NCI-H774 (cell line): ENCODE results near the gene AQP12A.
"Not testable (repeated sequence)": the region's sequence is repeated elsewhere in the genome, so short reads cannot be mapped to it uniquely, and the experiment has no call there.

Experiments
- DNase-seq: peaks from one replicate; lab custom pipeline; 2025; lab: John Stamatoyannopoulos, UW

AQP12A gene

DNA sequence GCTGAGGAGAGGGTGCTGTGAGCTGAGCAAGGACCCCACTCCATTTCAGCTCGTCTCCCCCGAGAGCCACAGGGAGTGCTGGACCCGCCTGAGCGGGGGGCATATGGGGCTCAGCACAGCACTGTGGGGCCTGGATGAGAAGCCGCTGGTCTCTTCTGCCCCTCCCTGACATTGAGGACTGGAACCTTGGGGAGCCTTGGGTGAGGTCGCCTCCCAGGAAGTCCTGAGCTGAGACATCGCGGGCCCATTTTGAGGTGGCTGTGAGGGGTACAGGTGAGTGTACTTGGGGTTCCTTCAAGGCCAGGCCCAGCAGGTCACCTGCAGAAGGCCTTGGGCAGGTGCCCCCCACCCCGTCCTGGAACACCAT lies 3.1 kb upstream of the AQP12A start:
- DNase-seq = no peak

DNA sequence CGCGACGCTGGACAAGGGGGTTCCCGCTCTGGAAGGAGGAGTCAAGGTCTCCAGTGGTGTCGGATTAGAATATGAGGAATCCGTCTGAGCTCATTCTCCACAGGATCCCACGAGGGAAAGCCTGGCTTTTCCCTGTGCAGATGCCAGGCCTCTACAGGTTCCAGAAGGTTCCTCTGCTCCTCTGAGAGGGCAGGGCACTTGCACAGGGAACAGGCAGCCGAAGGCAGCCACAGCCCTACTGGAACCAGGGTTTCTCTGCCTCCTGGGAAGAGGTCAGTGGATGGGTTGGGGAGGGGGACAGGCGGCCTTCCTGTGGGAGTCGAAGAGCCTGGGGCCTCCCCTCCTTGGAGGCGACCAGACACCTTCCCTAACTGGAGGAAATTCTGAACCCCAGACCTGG lies 1.7 kb upstream of the AQP12A start:
- DNase-seq = no peak

DNA sequence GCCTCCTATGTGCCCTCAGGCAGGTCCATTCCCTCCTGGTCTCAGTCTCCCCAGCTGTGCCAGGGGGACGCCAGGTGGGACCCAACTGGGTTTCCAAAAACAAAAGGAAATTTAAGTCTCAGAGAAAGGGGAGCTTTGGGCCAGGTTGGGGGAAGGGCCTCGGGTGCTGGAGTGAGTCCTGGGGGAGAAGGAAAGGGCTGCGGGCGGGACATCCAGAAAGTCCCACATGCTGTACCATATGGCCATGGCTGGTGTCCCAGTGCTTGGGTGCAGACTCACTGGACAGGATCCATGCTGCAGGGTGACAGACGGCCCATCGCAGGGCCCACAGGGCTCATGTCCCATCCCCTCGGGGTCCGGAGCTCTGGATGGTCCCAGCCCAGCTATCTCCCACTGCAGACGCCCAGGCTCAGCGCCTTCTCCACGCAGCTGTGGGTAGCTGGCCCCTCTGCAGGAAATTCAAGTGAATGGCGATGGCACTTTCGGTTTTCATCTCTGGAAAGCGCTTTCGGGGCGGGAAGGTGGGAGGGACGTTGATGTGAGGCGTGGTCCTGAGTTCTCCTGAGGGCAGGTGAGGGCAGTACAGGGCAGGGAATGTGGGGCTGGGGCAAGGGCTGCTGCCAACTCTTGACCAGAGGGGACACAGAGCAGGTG lies 1.1 kb upstream of the AQP12A start:
- not testable (repeated sequence) for DNase-seq

DNA sequence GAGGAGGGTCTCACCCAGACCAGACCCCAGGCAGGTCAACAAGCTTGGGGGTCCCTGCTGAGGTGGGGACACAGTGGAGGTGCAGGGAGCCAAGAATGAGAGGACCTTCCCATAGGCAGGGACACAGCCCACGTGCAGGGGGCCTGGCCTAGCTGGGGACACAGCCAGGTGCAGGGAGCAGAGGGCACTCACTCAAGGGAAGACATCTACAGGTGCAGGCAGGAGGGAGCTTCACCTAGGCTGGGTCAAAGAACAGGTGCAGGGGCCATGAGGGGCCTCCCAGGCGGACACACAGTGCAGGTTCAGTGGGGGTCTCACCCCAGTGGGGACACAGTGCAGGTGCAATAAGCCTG lies 615 bp upstream of the AQP12A start:
- not testable (repeated sequence) for DNase-seq

DNA sequence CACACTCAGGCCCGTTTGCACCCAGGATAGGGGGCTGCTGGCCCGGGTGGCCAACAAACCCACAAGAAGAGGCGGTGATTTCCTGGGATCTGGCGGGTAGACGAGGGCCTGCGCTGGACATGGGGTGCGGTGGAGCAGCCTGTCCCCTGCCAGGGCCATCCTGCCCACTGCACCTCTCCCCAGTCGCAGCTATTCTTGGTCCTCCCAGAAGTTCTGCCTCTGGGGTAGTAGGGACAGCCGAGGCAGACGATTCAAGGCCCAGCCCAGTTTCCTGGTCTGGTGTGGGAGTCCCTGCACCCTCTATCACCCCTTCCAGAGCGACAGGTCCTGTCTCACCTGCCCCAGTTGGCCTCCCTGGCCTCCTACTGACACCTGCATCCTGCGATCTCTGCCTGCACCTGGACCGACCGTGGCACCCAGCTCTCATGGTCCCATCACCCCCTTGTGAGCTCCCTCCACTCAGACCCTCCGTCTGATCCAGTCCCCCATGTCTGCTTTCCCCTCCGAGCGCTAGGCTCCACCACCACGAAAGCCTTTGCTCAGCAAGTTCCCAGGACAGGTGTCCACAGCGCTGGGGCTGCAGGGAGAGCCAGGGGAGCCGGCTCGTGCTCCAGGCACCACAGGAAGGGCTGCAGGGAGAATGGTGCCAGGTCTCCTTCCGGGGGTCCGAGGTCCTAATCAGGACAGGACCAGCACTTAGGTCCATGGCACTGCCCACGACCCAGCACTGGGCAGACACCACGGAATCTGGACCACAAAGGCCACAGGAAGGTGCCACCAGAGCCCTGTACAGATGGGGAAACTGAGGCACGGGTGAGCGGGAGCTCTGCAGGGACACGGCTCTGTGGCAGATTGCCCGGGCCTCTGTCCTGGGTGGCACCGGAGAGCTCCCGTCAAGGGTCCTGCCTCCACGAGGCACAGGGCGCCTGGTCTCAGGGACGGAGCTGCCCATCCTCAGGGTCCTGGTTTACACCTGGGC lies 1.2 kb downstream of the AQP12A start:
- not testable (repeated sequence) for DNase-seq

DNA sequence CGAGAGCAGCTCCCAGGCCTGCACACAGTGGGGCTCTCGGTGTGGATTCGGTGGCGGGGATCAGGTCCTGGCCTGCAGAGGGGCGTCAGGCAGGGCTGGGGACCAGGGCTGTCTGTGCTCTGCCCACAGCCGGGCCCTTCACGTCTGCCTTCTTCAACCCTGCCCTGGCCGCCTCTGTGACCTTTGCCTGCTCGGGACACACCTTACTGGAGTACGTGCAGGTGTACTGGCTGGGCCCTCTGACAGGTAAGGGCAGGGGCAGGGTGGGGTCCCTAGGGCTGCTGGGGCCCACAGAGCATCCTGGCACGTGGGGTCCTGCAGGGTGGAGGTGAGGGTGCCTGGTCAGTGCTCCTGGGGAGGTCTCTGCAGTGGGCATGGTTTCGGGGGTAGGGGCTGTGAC lies 2.6 kb downstream of the AQP12A start:
- not testable (repeated sequence) for DNase-seq

DNA sequence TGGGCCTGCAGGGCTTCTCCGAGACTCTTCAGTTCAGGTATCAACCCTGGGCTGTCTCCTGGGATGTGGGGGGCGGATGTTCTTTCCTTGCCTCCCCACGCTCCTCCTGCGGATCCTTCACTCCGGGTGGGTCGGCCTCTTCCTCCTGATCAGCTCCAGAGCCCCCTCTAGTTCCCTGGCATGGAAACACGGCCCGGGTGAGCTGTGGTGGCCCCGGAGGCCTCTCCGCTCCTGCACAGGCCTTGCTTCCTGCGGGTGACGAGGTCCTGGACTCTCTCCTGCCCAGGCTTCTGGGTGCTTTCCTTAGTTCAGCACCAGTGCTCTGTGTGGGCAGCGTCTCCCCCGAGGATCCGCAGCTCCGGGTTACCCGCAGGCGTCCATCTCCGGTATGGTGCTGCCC lies 3.9 kb downstream of the AQP12A start:
- DNase-seq = not testable (repeated sequence)

DNA sequence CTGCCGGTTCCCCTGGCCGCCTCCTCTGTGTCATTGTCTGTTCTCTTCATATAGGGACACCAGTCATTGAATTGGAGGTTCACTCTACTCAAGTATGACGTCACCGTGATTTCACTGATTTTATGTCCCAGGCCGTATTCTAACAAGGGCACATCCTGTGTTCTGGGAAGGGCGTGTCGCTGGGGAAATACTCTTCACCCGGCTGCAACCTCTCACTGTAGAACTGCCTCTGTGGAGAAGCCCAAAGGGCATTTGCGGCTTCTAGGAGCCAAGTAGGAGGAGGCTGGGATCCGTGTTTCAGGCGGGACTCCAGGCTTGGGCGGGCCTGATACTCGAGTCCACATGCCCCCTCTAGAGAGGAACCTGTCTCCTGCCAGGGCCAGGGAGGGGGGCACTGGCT lies 4.8 kb downstream of the AQP12A start:
- DNase-seq = not testable (repeated sequence)

DNA sequence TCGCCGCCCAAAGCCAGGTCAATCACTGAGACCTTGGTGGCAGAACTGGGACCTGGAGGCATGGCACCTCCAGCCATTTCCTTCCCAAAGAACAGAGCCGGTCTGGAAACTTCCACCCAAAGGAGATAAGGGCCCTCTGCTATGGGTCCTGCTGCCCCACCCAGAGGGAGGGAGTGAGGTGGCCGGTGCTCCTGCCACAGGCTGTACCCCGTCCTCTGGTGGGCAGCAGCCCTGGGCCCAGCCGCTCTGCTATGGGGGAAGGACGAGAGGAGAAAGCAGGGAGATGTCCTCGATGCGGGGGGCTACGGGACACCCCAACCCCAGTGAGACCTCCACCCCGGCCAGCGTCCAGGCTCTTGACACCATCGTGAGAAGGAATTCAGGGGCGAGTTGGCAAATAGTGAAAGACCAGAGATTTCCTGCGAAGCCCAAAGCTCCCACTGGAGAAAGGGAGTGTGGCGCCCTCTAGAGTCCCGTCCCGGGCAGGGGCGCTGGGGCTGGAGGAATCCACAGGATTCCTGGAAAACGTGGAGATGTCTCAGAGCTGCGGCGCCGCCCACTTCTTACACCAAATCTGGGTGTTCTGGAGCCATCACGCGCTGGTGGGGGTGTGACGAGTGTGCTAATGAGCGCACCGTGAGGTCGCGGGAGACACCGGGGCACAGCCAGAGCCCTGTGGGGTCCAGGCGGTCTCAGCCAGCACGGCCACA lies 7.3 kb downstream of the AQP12A start:
- DNase-seq = not testable (repeated sequence)

DNA sequence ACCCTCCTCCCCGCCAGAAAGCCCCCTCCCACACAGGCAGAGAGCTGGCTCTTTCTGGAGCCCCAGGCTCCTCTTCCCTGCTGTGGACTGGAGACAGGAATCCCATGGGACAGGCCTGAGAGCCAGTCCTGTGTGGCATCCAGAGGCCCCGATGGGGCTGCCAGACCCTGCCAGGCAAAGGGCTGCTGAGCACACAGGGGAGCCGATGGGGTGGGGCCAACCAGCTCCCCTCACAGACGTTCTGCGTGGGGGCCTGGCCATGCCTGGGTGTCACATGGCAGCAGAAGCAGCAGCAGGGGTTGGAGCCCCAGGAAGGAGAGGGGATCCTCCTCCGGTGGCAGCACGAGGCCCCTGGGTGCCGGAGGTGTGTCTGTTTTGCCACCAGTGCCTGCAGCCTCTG lies 8.2 kb downstream of the AQP12A start:
- DNase-seq = not testable (repeated sequence)

DNA sequence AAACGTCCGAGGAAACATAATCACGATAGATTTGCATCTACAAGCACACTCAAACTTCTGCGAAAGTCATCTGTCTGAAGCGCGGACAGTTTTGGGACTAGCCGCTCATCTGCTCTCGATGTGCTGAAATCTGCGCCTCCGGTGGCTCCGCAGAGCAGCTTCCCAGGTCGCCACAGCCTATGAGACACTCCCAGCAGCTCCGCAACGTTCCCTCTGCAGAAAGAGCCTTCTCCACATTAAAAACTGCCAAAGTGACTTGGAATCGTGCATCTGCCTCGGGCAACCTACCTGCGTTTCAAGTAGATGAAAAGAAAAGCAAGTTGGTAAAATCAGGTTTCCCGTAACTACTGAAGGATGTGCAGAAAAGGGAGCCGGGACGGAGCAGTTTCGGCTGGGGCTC lies 8.9 kb downstream of the AQP12A start:
- DNase-seq = not testable (repeated sequence)

DNA sequence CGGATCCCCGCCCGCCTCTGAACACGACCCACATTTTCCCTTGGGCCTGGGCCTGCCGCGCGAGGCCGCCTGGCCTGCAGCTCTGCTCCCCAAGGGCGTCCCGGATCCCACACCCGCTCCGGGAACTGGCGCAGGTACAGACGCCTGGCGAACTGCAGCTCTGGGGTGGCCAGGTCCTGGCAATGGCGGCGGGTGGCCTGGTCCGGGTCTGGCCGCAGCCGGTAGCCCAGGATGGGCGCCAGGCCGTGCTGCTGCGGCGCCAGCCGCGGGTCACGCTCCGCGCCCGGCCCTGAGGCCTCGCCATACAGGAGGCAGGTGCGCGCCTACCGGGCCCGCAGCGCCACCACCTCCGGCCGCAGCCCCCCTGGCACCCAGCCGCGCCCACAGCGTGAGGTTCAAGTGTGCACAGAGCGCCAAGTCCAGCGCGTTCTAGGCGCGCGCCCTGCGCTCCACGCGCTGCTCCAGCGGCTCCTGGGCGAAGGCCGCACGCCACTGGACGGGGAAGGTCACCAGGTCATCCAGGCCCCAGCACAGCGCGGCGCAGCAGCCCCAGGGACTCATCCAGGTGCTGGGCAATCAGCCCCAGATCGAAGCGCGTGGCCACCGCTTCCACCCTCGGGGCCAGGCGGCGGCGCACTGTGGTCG lies 9.5 kb downstream of the AQP12A start:
- no peak for DNase-seq

DNA sequence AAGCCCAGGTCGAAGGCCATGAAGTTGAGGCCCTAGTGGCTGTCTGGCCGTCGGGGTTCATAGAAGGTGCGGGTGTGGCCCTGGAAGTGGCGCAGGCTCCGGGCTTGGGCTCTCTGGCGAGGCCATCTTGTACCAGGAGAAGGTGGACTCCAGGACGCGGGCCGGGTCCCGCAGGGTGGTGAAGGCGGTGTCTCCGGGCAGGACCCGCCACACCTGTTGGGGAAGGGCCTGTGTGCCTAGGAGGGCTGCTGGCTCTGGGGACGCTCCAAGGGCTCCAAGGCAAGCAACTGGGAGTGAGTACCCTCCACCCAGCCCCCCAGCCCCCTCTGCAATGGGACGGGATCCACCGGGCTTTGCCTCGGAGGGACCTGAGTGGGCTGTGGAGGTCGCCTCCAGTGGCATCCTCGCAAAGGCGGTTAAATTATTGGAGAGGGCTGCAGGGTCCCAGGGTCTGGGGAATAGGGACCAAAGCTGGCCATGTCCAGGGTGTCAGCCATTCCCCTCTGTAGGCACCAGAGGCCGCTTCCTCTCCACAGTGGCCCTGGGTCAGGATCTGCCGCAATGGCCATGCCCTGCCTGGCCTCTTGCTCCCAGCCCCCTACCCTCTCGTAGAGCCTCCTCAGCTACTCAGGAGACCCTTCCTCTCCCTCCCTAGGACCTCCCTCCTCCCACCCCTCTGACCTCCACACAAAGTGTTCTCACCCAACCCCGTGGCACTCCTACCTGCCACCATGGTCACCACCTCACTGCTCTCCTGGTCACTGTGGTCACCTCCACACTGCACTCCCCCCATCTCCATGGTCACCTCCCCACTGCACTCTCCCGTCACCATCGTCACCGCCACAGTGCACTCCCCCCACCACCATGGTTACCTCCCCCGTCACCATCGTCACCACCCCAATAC lies 10.3 kb downstream of the AQP12A start:
- no peak for DNase-seq

DNA sequence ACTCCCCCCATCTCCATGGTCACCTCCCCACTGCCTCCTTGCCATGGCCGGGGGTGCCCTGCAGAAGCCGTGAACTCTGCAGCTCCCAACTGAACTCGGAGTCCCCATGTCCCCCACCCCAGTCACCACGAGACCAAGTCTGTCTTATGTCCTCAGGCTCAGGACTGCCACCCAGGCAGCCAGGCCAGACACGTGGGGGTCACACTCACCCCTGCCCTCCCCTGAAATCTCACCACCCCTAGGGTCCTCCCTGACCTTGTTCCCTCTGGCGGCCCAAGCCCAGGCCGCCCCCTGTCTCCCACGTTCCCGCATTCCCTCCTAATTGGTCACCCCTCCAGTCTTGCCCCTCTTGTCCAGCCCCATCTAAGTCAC lies 11.0 kb downstream of the AQP12A start:
- no peak for DNase-seq

DNA sequence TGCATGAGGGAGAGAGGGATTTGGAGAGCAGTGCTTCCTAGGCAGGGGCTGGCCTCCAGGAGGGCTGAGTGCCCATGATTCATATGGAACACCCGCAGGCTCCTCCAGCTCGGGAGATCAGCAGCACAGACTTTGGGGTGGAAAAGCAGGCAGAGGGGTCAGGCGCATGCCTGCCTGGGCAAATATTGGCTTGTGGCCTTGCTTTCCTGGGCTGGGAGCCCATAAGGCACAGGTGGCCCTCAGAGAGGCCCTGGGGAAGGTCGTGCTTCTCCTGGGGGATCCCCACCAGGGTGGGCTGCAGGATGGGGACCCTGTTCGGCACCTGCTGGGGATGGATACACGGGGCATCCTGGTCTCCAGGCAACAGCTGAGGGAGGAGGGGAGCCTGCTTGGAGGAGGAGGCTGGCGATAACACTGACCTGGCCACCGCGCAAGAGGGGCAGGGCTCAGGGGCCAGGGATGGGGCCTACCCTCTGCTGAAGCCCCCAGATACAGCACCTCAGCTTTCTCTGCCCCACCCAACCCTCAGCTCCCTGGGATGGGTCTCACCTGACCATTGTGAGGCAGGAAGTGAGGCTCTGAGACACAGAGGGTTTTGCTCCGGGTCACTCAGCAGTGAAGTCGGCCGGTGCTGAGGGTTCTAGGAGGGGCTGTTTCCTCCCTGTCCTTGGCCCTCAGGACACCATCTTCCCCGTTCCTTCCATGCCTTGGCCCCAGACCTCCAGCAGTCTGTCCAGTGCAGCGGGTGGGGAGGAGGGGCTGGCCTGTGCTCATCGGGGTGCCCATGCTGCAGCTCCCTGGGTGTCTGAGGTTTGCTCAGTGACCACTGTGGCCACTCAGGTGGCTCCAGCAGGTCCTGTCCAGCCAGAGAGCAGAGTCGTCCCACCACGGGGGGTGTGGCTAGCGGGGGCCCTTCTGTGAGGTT lies 12.0 kb downstream of the AQP12A start:
- no peak for DNase-seq

DNA sequence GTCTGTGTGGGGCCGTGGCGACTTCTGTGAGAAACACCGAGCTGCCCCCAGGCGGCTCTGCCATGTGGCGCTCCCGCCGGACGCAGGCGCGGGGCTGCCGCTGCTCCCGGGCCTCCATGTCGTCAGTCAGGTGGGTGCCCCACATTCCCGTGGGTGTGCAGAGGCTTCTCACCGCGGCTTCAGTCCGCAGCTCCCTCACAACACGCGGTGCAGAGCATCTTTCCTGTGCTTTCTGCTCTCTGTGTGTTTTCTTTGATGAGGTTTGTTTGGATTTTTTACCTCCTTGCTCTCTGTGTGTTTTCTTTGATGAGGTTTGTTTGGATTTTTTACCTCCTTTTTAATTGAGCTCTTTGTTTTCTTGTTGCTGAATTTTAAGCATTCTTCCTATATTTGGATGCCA lies 13.0 kb downstream of the AQP12A start:
- DNase-seq = no peak

DNA sequence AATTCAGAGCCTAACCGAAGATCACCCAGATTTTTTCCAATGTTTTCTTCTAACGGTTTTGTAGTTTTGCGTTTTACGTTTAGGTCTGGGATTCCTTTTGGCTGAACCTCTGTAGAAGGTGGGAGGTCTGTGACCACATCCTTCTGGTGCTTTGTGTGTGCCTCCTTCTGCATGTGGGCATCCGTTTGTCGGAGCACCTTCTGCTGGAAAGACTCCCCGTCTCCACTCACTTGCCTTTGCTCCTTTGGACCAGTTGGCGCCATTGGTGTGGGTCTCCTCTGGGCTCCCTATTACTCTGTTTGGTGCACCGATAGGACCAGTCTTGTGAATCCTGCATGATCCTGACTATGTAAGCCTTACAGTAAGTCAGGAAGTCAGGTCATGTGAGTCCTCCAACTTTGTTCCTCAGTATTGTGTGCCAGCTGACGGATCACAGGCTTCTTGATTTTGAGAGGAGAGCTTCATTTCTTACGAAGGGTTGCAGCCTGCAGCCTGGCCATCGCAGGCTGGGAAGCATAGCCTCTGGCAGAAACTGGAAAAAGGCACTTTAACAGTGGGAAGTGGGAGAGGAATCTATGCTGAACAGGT lies 13.6 kb downstream of the AQP12A start:
- no peak for DNase-seq

DNA sequence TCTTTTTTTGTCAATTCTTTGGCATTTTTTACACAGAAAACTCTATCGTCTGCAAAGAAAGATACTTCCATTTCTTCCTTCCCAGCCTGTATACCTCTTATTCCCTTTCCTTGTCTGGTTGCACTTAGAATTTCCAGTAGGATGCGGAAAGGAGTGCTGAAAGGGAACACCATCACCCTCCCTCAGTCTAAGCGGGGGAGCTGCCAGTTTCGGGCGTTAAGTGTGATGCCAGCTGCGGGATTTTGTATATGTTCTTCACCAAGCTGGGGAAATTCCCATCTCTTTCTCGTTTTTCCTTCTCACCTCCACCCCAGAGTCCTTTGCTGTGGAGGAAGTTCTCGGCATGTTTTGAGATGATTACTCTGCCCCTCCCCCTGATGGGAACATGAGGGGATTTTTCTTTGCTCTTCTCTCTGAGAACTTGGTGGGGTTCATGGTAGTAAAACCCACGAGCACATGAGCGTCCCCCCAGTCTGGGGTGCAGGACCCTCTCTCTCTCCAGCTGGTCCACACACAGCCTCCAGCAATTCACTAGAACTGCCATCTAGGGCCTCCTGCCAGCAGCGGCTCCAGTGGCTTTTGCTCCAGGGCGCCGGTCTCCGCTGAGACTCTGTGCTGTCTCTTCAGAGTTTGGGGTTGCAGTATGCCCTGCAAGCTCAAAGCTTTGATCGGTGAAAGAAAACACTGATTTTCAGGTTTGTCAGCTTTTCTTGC lies 15.5 kb downstream of the AQP12A start:
- DNase-seq = no peak

DNA sequence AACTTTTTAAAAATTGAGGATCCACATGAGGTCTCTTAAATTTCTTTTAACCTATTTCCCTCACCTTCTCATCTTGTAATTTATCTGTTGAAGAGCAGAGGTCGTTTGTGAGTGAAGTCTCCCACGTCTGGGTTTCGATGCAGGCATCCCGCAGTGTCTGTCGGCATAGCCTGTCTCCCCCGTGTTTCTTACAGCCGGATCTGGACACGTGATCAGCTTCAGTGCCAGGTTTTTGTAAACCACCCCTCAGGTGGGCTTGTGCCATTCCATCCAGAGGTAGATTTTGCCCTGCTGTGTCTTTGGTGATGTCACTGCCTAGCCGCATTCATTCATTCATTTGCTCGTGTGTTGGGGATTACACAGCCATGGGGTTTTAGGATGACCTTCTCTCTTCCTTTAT lies 16.2 kb downstream of the AQP12A start:
- no peak for DNase-seq
